OCI-LY7 (cell line): ENCODE measurements around the gene CBFA2T3.

Experiments
- EZH2phosphoT487 ChIP-seq: fragments of 200-600 bp; sonication (generic); IDR thresholded peaks from 2 replicates; pipeline ENCODE4 v1.6.1; 2018; ENCODE audit warnings: low read depth, borderline replicate concordance, mild to moderate bottlenecking, mixed run types, antibody characterized with exemption, low read length, moderate library complexity, mixed read lengths
- TF ChIP-seq, protein P1 (sequence below): fragments of 200-600 bp; sonication (generic); conservative IDR thresholded peaks from 2 replicates; pipeline ENCODE4 v1.5.1; 2014; ENCODE audit warnings: mild to moderate bottlenecking, antibody characterized with exemption, low read length, moderate library complexity, mixed read lengths

DNA sequence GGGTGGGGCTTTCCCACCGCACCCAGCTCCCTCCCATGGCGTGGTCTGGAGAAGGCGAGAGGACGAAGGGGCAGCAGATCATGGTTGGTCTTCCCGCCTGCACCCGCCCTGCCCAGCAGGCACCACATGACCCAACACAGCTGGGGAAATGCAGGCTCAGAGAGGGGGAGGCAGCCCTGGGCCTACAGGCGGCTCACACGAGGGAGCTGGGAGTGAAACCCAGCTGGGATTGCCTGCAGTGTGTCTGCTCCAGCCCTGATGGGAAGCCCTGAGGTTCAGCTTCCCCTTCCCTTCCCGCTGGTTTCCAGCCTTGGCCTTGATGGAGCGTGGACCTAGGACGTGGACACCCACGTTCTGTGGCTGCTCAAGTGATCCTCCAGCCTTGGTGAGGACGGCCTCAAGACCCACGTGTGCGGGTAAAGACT is 90.6 kb downstream of the CBFA2T3 start:
- TF ChIP-seq, protein P1, sequence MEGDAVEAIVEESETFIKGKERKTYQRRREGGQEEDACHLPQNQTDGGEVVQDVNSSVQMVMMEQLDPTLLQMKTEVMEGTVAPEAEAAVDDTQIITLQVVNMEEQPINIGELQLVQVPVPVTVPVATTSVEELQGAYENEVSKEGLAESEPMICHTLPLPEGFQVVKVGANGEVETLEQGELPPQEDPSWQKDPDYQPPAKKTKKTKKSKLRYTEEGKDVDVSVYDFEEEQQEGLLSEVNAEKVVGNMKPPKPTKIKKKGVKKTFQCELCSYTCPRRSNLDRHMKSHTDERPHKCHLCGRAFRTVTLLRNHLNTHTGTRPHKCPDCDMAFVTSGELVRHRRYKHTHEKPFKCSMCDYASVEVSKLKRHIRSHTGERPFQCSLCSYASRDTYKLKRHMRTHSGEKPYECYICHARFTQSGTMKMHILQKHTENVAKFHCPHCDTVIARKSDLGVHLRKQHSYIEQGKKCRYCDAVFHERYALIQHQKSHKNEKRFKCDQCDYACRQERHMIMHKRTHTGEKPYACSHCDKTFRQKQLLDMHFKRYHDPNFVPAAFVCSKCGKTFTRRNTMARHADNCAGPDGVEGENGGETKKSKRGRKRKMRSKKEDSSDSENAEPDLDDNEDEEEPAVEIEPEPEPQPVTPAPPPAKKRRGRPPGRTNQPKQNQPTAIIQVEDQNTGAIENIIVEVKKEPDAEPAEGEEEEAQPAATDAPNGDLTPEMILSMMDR = no peak
- TF ChIP-seq EZH2phosphoT487 = no peak
